GM19043 (cell line): ENCODE data around the gene ST8SIA5.

ENCODE experiments used
- ATAC-seq: cut with Tn5 transposase; IDR thresholded peaks from one replicate; pipeline ENCODE4 v1.9.1; 2021; ENCODE audit warnings: low read depth; ENCODE audit not compliant: unreplicated experiment

The ST8SIA5 gene

DNA sequence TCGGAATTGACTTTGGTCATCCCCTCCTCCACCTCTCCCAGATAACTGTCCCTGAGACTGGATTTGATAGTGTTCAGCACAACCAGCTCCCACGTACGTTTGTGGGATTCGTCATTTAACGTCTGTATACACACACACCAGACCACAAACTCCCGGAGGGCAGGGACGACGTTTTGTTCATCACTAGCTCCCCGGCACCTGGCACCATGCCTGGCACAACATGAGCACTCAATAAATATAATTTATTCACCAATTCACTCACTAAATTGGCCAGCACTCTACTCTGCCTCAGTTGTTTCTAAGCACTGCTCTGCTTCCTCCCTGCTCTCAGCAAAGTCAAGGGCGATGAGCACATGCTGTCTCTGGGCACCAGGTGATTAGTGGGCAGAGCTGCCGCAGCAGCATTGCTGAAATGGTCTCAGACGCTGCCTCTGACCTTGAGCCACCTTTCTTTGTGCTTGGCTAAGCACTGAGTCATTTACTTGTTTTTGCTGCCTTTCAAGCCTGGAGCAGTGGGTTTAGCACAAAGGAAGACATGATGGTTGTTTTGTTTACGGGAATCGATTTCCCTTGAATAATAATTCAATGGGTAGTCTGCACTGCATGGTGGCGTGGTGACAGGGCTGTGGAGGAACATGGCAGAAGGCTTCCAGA lies 80.5 kb downstream of the ST8SIA5 start:
- ATAC-seq, result no peak

- no peak for ATAC-seq
Observed at GRCh38 chr18:46675112-46675511, 81.7 kb downstream of the ST8SIA5 start.

- no peak for ATAC-seq
Observed at GRCh38 chr18:46672062-46672970, 84.5 kb downstream of the ST8SIA5 start.

DNA sequence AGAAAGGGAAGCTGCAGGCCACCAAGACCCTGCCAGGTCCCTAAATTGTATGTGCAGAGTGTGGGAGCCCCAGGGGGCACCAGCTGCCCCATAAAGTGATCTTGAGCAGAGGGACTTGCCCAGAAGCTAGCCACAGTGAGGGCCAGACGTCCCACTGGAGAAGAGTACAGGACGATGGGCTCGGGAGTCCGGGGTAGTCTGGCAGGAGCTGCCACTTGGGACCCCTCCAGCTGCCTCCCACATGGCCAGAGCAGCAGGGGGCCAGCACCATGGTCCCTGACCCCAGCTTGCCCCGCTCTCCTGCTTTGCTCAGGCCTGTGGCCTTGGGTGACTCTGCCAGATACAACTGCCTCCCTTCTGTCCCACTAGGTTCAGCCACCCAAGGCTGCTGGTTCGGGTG lies 88.2 kb downstream of the ST8SIA5 start:
- ATAC-seq, result no peak

DNA sequence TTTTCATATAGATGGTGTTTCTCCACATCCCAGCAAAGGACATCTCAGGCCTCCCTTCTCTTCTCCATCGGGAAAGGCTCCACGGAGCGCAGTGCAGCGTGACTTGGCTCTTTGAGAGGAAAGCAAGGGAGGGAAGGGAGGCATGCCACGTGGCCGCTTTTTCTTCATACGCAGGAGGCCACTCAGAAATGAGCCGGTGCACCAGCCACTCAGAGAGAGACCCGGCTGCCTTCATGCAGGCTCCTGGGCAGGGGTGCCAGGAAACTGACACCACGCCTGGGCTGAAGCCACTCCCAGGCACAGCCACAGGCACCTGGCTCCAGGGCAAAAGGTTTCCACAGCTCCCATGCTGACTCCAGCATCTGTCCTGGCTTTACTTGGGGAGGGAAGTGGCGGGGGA lies 88.7 kb downstream of the ST8SIA5 start:
- no peak for ATAC-seq

GRCh38 chr18:46663539-46663938 lies 93.3 kb downstream of the ST8SIA5 start:
- no peak for ATAC-seq

- ATAC-seq, result no peak
Observed at GRCh38 chr18:46660957-46661749, 95.7 kb downstream of the ST8SIA5 start.

DNA sequence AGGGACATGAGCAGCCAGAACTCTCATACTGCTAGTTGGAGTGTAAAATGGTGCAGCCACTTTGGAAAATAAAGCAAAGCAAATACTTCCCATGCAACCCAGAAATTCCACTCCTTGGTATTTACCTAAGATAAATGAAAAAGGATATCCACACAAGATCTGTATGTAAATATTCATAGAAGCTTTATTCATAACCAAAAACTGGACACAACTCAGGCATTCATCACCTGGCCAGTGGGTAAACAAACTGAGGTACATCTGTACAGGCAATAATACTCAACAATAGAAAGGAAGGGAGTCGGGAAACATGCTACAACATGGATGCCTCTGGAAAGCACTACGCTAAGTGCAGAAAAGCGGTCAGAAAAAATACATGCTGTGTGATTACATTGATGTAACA lies 97.4 kb downstream of the ST8SIA5 start:
- no peak for ATAC-seq

DNA sequence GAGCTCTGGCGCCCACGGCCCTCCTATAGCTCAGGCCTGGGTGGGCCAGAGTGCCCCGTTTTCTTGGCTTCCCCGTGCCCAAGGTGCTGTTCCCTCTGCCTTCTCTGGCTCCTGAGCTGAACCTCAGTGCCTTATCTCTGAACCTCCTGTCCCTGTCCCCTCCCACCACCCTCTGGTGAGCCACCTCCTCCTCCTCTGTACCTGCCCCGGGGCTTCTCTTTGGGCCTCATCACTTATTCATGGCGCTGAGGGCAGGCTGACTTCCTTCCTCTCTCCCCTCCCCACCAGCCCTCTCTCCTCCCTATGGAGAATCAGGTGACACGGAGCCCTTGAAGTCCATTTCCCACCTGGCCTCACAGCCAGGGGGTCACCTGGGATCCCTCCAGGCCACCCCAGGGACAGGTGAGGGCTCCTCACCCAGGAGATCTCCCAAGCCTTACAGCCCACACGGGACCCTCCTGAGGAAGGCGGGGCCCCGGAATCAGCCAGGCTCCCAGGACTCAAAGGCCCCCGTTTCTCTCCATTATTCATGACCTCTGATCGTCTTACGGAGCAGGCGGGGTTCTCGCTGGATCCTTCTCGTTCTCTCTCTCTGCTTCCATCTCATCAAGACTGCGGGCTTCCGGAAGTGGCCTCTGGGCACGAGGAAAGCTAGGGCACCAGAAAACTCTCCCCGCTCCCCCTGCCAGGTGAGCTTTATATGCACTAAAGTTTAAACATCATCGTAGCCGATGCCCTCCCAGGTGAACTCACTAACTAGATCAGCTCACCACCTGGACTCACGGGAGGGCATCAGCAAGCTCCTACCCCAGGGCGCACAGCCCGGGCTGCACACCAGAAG lies 99.5 kb downstream of the ST8SIA5 start, which contains the start of gene LOXHD1:
TSS of gene LOXHD1 (minus strand) at position 106 of the 841 bp plus-strand sequence. CDS start 187 bp downstream, outside the sequence.
- ATAC-seq, result no peak

GRCh38 chr18:46656326-46657114 lies 100.3 kb downstream of the ST8SIA5 start:
- ATAC-seq, result no peak

- ATAC-seq, result no peak
Observed at GRCh38 chr18:46652372-46652771, 104.5 kb downstream of the ST8SIA5 start.

GRCh38 chr18:46650681-46651080 lies 106.2 kb downstream of the ST8SIA5 start:
- no peak for ATAC-seq

DNA sequence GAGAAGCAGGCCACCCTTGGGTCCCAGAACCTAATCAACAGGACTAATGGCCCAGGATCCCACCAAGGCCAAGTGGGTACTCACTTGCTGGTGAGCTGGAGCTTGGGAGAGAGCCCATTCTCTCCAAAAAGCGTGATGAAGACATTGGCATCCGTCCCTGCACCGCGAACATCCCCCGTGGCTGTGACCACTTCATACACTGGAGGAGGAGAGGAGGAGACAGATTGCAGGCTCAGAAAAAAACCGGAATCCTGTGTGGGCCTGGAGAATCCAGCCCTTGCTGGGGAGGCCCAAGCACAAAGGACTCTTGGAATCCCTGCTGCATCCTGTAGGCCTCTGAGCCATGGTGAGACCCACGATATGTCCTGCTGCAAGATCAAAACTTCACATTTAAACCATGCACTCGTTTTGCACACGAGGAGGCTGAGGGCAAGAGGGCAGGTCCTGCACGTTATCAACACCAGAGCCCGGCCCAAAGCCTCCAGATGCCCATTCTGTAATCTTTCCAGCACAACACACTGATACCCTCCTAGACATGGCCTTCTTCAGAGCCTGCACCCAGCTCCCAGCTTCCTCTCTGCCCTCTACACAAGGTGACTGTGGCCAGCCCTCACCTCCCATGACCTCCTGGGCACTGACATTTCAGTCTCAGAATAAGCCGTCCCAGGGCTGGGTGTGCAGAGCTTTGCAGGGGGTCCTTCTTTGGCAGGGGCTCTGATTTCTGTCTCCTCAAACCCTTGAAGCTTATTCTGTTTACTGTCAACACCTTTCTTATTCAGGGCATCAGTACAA lies 107.6 kb downstream of the ST8SIA5 start:
- ATAC-seq, result no peak

DNA sequence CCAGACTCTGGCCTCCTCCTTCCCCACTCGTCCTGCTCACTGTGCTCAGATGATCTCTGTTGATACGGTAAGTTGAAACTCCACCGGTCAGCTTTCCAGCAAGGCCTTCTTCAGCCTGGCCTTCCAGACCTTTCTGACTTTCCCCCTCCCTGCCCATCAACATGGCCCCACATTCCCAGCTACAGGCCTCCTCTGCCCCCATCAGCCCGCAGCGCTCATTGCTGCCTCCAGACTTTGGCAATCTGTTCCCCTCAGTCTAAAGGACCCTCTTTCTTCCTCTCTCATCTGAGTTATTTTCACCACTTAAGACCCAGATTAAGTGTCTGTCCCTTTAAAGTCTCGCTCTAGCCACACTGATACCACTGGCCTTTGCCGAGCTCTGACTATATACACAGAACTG lies 110.4 kb downstream of the ST8SIA5 start:
- no peak for ATAC-seq

DNA sequence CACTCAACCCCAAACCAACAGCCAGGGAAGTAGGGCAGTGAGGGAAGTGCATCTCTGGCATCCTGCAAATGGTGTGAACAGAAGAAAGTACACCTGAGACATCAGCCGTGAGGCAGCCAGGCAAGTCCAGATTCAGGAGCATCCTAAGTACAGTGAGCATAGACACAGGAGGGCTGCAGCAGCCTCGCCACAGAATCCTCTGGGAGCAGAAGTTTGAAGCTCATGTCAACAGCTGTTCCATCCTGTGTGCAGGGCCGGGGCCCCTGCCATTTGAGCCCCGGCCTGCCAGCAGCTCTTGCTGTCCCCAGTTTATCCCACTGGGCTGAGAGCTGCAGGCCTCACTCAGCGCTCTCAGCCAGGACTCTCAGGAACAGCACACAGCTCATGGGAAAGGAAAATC lies 114.3 kb downstream of the ST8SIA5 start:
- no peak for ATAC-seq

DNA sequence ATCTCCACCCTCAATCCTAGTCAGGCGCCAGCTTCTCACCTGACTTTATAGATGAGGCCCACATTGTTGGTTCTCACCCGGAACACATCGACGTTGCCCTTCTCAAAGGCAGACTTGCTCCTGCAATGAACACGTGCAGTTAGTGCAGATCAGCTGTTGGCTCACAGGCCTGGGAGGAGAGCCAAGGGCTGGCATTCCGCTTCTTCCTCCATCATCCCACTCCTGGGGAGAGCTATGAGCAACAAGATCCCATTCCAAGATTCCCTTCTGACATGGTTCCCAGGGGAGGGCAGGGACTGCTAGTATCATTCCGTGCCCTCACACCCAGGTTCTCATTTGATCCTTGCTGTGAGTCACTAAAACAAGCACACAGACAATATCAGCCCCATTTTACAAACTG lies 114.9 kb downstream of the ST8SIA5 start:
- ATAC-seq, result no peak

DNA sequence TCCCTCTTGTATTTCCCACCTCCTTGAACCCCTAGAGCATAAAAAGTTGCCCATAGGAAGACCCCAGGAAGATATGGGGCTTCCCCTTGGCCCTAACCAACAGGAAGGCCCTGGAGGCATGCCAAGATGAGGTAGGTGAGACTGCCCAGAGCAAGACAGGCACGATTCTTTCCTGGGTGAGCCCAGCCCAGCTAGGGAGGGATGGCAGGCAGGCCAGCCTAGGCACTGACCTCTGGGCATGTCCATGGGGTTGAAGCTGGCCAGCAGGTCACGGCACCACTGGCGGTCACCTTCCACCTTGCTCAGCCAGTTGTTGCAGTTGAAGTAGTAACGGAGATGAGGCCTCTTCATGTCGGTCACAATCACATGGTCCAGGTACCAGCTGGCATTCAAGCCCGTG lies 117.5 kb downstream of the ST8SIA5 start:
- no peak for ATAC-seq

- no peak for ATAC-seq
Observed at GRCh38 chr18:46636040-46636630, 120.7 kb downstream of the ST8SIA5 start.
